ENCODE measurements around the gene HAPLN2. TPM values are rescaled to one million over a fixed set of nuclear protein-coding genes. Genes with fewer than 3 reads are reported as not detected.

The HAPLN2 gene
- total and polyA plus RNA-seq, 2 of the 8 experiments (the other 6 are each of a cell fraction or from before 2014, with no cell fraction given) = 0.19 to 0.51 TPM

DNA sequence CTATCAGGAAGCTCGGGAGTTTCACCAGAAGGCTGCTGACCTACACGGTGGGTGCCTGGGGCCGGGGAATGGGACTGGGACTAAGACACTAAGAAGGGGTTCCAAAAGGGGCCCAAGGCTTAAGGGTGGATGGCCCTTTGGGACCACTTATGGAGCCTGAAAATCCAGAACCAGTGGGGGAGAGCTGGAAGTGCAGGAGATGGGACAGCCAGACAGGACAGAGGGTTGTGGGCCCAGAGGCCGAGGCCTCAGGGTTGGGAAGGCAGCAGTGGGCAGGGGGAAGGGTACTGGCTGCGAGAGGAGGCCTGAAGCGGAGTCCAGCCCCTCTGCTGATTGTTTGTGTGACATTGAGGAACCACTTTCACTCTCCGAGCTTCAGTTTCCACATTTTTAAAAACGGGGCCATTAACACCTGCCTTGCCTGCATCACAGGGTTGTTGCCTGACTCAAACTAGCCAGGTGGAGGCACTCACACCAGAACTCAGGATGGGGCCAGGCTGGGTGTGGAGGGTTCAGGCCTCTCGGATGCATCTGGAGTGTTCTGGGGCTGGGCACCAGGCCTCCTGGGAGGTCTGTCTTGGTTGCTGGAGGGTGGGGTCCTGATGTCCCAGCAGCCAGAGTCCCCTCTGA, 36.7 kb upstream of the HAPLN2 start:
- no peak overlapping the region for H2AK5ac ChIP-seq (ENCODE audit: low read depth, low read length)
- no peak for DNase-seq (ENCODE audit: low read depth in 1 of 2, low spot score in 2 of 2)
- H3K4me1 ChIP-seq (replicated peaks in 1 of 4; ENCODE audit: control insufficient read depth in 3 of 4, insufficient read depth in 4 of 4, low read length in 3 of 4) = peaks cover 0 to 10% (median 3%) of the 10 kb centered on the region in 4 experiments; a peak in 5 of 7 replicates
- H4K8ac ChIP-seq (ENCODE audit: extremely low read depth, insufficient read depth, low read length) = peak overlapping the region; percentile 57; the same call in 1 of the 2 replicates
- no peak overlapping the region for H4K5ac ChIP-seq (ENCODE audit: insufficient read length, low read depth, low read length)
- H3K4ac ChIP-seq (replicated peaks; ENCODE audit: insufficient read length, low read depth, low read length) = no peak overlapping the region
- H3K14ac ChIP-seq (ENCODE audit: insufficient read length) = no peak overlapping the region
- no peak overlapping the region; the same call in 1 of the 2 replicates for H2BK12ac ChIP-seq (ENCODE audit: low read depth, low read length)
- no peak overlapping the region for H3K4me3 ChIP-seq (ENCODE audit: extremely low read depth in 1 of 4, insufficient read depth in 2 of 4, low read depth in 3 of 4, low read length in 4 of 4)
- H3K4me2 ChIP-seq (ENCODE audit: insufficient read depth in 1 of 2, low read depth in 2 of 2, low read length in 2 of 2) = no peak overlapping the region
- ChIA-PET CTCF (ENCODE audit: partially characterized antibody) (interaction anchor here (0.6 to 5.1 kb wide), 21 partner anchors 9 to 196 kb away, joined by 3 to 55 read pairs (median 4); partner anchors contain the start of genes GPATCH4, HAPLN2 and IQGAP3), POLR2A (ENCODE audit: partially characterized antibody) (interaction anchor here (0.9 to 3.6 kb wide), 6 partner anchors 10 to 19 kb away, joined by 3 to 27 read pairs (median 5); partner anchors contain the start of genes GPATCH4, IQGAP3 and NAXE)
- no peak overlapping the region; the same call in 1 of the 2 replicates for H2BK15ac ChIP-seq (ENCODE audit: low read length)
- H3K27me3 ChIP-seq (replicated peaks in 1 of 4; ENCODE audit: control insufficient read depth in 3 of 4, extremely low read depth in 1 of 4, insufficient read depth in 3 of 4, low read length in 3 of 4) = no peaks in the 10 kb centered on the region
- no peak overlapping the region for H3K23ac ChIP-seq (ENCODE audit: insufficient read length)
- H3K79me1 ChIP-seq (ENCODE audit: low read depth, low read length) = no peaks in the 10 kb centered on the region
- no peak overlapping the region for H2BK20ac ChIP-seq (ENCODE audit: low read length)
- H4K91ac ChIP-seq (replicated peaks; ENCODE audit: insufficient read length, low read length) = no peak overlapping the region
- no peak for FAIRE-seq
- WGBS, 2 experiments (ENCODE audit: extremely low coverage in 1 of 2, insufficient coverage in 1 of 2, insufficient read length in 1 of 2, insufficient replicate concordance in 2 of 2, low coverage in 1 of 2, low lambda C conversion rate in 2 of 2, missing lambda C conversion rate in 1 of 2) = 84% methylated on average over 9 of the region's 9 CpGs; no CpG with 5 or more reads in 1 of the 2 experiments
- no peak overlapping the region for H2AFZ ChIP-seq (ENCODE audit: low read length)
- no peak overlapping the region for H3K27ac ChIP-seq (ENCODE audit: low read depth, low read length)
- H3K79me2 ChIP-seq (ENCODE audit: control insufficient read depth in 1 of 2, insufficient read depth in 2 of 2, low read length in 2 of 2) = no peaks in the 10 kb centered on the region
- no peaks in the 10 kb centered on the region; the same call in 1 of the 2 replicates for H3K23me2 ChIP-seq (ENCODE audit: low read depth, low read length)
- no peak overlapping the region for H3K56ac ChIP-seq (replicated peaks; ENCODE audit: insufficient read length, low read depth, low read length)
- H2BK5ac ChIP-seq (ENCODE audit: low read depth, low read length) = no peak overlapping the region
- H4K20me1 ChIP-seq (replicated peaks in 1 of 2; ENCODE audit: control insufficient read depth in 1 of 2, insufficient read depth in 2 of 2, low read length in 2 of 2) = no peaks in the 10 kb centered on the region
- H3K36me3 ChIP-seq (ENCODE audit: control insufficient read depth in 2 of 4, insufficient read depth in 4 of 4, low read length in 3 of 4) = no peaks in the 10 kb centered on the region
- H3K9ac ChIP-seq (replicated peaks in 1 of 4; ENCODE audit: extremely low read depth in 1 of 4, low read depth in 3 of 4, low read length in 3 of 4) = no peak overlapping the region
- H3K18ac ChIP-seq (ENCODE audit: extremely low read depth, low read length) = no peak overlapping the region
- H2BK120ac ChIP-seq (replicated peaks; ENCODE audit: low read depth, low read length) = no peak overlapping the region
- H3K9me3 ChIP-seq (ENCODE audit: insufficient read depth in 2 of 2, low read depth in 1 of 2, low read length in 1 of 2) = no peaks in the 10 kb centered on the region
- TF ChIP-seq NRF1 (IDR thresholded peaks at IDR 0.05; ENCODE audit: low read depth, low read length) = no peak
- no peak for TF ChIP-seq CTBP2 (IDR thresholded peaks at IDR 0.05; ENCODE audit: borderline replicate concordance, insufficient read depth, insufficient read length, low read length)
- TF ChIP-seq RFX5 (IDR thresholded peaks at IDR 0.05; ENCODE audit: borderline replicate concordance, low read depth, low read length) = no peak
- no peak for TF ChIP-seq SIRT6 (IDR thresholded peaks at IDR 0.05; ENCODE audit: low read length)
- TF ChIP-seq TEAD4 (IDR thresholded peaks at IDR 0.05; ENCODE audit: low read depth, low read length) = no peak
- no peak for TF ChIP-seq ZNF274 (IDR thresholded peaks at IDR 0.05; ENCODE audit: borderline replicate concordance, extremely low read depth, low read length)
- TF ChIP-seq, protein P1, sequence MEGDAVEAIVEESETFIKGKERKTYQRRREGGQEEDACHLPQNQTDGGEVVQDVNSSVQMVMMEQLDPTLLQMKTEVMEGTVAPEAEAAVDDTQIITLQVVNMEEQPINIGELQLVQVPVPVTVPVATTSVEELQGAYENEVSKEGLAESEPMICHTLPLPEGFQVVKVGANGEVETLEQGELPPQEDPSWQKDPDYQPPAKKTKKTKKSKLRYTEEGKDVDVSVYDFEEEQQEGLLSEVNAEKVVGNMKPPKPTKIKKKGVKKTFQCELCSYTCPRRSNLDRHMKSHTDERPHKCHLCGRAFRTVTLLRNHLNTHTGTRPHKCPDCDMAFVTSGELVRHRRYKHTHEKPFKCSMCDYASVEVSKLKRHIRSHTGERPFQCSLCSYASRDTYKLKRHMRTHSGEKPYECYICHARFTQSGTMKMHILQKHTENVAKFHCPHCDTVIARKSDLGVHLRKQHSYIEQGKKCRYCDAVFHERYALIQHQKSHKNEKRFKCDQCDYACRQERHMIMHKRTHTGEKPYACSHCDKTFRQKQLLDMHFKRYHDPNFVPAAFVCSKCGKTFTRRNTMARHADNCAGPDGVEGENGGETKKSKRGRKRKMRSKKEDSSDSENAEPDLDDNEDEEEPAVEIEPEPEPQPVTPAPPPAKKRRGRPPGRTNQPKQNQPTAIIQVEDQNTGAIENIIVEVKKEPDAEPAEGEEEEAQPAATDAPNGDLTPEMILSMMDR (IDR thresholded peaks at IDR 0.05; ENCODE audit: control extremely low read depth in 1 of 3, insufficient read depth in 1 of 3, low read depth in 1 of 3, low read length in 3 of 3) = no peak
- TF ChIP-seq RXRA (IDR thresholded peaks at IDR 0.05; ENCODE audit: insufficient read depth, low read depth, low read length) = no peak
- no peak for TF ChIP-seq CEBPB (IDR thresholded peaks at IDR 0.05; ENCODE audit: low read depth, low read length)
- no peak for TF ChIP-seq NANOG (IDR thresholded peaks at IDR 0.05; ENCODE audit: insufficient read depth, low read depth, low read length, poor library complexity, severe bottlenecking)

Measured in H1 (cell line).